Fibroblast of the conjunctiva (primary cell): ENCODE results near the gene CAMTA1.

Source experiments
- DNase-seq: peaks from one replicate; pipeline ENCODE4 v3.0.0-alpha.2; 2010; ENCODE audit warnings: low read depth

CAMTA1 gene

GRCh38 chr1:7388141-7388487, 602.9 kb downstream of the CAMTA1 start:
- DNase-seq, result no peak

- no peak for DNase-seq
Measured at GRCh38 chr1:7388488-7389185, 603.4 kb downstream of the CAMTA1 start.

- DNase-seq, result no peak
Measured at GRCh38 chr1:7389201-7389905, 604.1 kb downstream of the CAMTA1 start.

- no peak for DNase-seq
Measured at GRCh38 chr1:7389906-7390603, 604.8 kb downstream of the CAMTA1 start.

- DNase-seq, result no peak
Measured at GRCh38 chr1:7390604-7391000, 605.3 kb downstream of the CAMTA1 start.

- DNase-seq, result no peak
Measured at GRCh38 chr1:7393136-7393535, 607.9 kb downstream of the CAMTA1 start.

GRCh38 chr1:7395251-7395650, 610.0 kb downstream of the CAMTA1 start:
- no peak for DNase-seq

GRCh38 chr1:7398982-7399381, 613.7 kb downstream of the CAMTA1 start:
- no peak for DNase-seq

- no peak for DNase-seq
Measured at GRCh38 chr1:7399514-7400125, 614.4 kb downstream of the CAMTA1 start.

- no peak for DNase-seq
Measured at GRCh38 chr1:7400566-7400965, 615.3 kb downstream of the CAMTA1 start.

GRCh38 chr1:7401814-7402547, 616.7 kb downstream of the CAMTA1 start:
- peak; percentile 92 for DNase-seq

GRCh38 chr1:7402548-7402850, 617.2 kb downstream of the CAMTA1 start:
- DNase-seq, result no peak

- DNase-seq, result no peak
Measured at GRCh38 chr1:7403265-7404045, 618.2 kb downstream of the CAMTA1 start.

- no peak for DNase-seq
Measured at GRCh38 chr1:7404046-7404742, 618.9 kb downstream of the CAMTA1 start.

GRCh38 chr1:7405844-7406500, 620.7 kb downstream of the CAMTA1 start:
- DNase-seq, result no peak

GRCh38 chr1:7406641-7407543, 621.6 kb downstream of the CAMTA1 start:
- DNase-seq, result no peak

GRCh38 chr1:7407544-7407895, 622.3 kb downstream of the CAMTA1 start:
- no peak for DNase-seq

- no peak for DNase-seq
Measured at GRCh38 chr1:7407980-7408770, 622.9 kb downstream of the CAMTA1 start.

- DNase-seq, result no peak
Measured at GRCh38 chr1:7408771-7409150, 623.5 kb downstream of the CAMTA1 start.
